ENCODE measurements around the gene SIVA1.

The SIVA1 gene

DNA sequence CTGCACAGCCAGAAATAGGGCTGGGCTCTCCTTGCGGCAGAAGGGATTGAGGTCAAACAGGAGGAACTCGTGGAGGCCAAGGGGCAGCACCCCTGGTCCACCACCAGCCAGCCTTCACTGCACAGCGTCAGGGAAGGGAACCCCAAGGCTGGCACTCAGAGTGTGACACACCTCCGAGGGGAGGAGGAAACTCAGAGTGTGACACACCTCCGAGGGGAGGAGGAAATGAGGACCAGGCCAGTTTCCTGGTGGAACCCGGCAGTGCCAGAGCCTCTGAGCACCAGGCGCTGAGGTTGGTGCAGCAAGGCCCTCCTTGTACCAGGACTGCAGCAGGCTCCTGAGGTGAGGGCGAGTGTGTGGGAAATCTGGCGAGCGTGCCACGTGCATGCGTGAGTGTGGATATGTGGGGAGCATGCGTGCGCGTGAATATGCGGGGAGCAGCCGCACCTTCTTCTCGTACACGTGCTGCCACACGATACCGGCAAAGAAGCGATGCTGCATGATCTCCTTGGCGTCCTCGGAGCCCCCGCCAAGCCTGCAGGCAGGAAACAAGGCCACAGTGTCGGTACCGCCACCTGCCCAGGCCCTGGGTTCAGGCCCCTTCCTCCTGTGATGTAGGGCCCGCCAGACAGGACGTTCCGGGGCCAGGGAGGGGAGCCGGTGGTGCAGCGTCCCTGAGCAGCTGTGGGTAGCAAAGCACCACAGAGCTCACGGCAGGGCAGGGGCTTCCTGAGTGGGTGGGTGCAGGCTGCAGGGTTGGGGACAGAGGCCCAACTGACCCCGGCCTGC lies 19.2 kb downstream of the SIVA1 start:
- DNase-seq (ENCODE audit: low spot score) = no peak

DNA sequence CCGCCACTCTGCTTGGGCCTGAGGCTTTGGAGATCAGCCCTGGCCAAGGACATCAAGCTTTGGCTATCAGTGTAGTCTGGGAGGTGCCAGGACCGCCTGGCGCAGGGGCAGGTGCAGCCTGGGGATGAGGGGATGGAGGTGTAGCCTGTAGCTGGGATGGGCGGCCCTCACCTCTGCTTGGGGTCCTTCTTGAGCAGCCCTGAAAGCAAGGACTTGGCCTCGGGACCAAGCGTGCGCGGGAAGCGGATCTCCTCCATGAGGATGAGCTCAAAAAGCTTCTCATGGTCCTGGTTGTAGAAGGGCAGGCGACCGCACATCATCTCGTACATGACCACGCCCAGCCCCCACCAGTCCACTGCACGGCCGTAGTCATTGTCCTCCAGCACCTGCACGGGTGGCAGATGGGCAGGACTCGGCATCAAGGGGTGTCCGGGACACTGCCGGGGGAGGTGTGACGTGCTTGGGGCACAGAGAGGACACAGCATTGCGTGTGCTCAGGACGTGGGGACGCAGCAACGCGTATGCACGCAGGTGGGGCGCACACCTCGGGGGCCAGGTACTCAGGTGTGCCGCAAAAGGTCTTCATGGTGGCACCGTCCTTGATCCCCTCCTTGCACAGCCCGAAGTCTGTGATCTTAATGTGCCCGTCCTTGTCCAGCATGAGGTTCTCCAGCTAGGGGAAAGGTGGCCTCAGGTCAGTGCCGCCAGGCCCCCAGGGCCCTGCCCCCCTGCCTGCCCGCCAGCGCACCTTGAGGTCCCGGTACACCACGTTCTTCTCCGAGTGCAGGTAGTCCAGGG lies 20.0 kb downstream of the SIVA1 start:
- no peak for DNase-seq (ENCODE audit: low spot score)

DNA sequence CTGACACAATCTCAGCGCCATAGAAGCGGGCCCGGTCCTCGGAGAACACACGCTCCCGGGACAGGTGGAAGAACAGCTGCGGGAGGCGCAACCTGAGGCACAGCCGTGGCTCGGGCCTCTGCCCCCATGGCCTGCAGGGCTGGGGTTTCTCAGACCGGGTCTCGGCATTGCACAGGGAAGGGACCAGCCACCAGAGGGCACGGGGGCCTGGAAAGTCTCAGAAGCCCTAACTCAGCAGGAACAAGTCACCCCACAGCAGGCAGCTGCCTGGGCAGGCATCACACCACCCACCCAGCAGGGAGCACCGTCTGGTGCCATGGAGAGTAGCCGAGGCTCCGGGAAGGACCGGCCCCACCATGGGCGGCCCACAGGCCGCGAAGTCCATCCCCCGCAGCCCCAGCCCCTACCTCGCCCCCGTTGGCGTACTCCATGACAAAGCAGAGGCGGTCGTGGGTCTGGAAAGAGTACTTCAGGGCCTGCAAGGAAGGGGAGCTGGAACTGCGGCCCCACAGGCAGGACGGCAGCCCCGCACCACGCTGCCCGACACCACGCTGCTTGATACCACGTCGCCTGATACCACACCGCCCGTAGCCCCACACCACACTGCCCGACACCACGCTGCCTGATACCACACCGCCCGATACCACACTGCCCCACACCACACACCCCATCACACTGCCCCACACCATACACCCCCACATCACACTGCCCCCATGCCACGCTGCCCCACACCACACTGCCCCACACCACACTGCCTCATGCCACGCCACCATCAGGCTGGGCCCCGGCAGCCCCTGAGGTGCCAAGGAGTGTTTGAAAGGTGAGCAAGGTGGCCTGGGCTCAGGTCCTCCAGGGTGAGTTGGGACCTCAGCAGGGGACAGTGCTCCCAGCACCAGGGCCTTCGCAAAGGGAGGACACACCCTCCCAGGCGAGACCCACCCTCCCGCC lies 20.8 kb downstream of the SIVA1 start:
- no peak for DNase-seq (ENCODE audit: low spot score)

DNA sequence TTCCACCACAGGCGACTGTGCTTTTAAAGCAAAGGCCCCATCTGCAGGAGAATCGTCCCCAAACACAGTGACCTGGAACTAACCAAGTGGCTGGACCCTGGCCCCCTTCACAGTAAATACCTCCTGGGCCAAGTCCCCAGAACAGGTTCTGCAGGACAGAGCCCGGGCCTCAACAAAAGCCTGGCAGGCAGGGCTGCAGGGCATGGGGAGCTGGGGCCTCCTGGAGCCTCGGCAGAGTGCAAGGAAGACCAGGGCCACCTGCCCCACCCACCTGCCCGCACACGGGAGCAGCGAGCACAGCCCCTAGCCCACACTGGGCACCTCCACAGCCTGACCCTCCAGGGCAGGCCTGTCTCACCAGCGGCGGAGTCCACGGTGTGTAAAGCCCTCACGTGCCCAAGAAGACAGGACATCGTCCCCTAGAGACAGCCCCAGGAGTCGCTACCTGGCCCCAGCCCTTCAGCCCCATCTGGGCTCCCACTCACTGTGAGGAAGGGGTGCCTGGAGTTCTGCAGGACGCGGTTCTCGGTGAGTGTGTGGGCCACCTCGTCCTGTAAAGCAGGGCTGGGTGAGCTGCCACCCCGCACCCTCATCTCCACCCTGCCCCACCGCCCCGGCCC lies 21.6 kb downstream of the SIVA1 start:
- no peak for DNase-seq (ENCODE audit: low spot score)

DNA sequence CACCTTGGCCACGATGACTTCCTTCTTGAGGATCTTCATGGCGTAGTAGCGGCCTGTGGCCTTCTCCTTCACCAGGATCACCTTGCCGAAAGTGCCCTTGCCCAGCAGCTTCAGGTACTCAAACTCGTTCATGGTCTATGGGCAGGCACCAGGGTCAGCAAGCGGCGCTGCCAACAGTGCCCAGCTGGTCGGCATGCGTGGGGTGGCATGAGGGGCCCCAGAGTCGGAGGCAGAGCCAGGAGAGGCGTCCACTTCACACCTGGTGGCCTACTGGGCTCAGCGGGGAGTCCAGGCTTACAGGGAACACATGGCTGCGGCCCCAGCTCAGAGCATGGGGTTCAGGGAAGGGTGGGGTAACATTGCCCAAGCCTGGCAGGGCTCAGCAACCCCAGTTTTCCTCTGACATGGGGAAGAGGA lies 22.1 kb downstream of the SIVA1 start:
- DNase-seq (ENCODE audit: low spot score) = no peak

DNA sequence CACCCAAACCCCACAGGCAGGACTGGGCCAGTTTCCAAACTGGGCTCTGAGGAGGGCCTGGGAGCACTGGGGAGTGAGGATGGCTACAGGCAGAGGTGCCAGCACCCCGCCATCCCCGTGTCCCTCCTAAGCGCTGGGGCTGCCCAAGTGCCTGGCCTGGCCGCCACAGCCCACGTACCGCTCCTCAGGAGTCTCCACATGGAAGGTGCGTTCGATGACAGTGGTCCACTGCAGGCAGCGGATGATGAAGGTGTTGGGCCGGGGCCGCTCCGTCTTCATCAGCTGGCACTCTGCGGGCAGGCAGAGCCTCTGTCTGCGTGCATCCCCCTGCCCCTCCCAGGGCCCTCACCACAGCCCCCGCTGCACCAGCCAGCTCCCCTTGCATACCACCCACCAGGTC lies 23.5 kb downstream of the SIVA1 start:
- DNase-seq (ENCODE audit: low spot score) = no peak

DNA sequence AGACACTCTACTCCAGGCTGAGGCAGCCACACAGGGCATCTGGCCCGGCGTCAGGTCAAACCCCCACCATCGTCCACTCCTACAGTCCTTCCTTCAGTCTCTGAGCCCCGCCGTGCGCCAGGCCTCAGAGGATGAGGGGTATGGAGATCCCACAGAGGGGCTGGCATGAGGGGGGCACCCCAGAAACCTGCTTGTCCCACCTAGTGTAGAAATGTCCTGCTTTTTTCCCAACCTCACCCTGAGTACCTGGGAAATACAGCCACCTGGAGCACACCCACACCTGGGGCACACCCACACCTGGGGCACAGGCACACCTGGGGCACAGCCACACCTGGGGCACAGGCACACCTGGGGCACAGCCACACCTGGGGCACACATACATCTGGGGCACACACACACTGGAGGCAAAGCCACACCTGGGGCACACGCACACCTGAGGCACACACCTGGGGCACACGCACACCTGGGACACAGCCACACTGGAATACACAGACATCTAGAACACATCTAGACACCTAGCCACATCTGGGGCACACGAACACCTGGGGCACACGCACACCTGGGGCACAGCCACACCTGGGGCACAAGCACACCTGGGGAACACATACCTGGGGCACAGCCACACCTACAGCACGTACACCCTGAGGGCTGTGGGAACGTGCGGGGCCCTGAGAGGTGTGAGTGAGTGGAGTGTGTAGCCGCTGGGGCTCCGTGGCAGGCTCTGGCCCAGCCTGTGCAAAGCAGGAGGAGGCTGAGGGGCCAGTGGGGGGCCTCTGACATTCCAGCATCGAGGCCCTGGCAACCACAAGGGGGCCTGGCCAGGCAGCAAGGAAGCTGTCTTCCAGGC lies 24.2 kb downstream of the SIVA1 start:
- no peak for DNase-seq (ENCODE audit: low spot score)

DNA sequence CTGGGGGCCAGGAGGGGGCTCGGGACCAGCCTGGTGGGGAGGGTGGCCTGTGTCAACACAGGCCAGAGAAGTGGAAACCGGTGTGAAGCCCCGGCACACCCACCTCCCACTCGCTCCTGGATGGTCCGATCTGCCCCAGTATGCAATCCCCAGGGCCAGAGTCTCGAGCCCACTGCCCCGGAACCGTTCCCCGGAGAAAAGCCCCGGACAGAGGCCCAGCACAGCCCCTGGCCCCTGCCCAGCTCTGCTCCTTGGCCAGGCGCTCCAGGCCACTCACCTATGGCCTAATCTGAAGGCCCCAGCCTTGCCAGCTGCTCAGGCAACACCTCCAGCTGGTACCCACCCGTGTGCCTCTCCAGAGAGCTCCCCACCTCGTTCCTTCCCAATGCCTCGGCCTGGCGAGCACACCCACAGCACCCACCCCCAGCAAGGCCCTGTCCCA lies 24.9 kb downstream of the SIVA1 start:
- DNase-seq (ENCODE audit: low spot score) = no peak

DNA sequence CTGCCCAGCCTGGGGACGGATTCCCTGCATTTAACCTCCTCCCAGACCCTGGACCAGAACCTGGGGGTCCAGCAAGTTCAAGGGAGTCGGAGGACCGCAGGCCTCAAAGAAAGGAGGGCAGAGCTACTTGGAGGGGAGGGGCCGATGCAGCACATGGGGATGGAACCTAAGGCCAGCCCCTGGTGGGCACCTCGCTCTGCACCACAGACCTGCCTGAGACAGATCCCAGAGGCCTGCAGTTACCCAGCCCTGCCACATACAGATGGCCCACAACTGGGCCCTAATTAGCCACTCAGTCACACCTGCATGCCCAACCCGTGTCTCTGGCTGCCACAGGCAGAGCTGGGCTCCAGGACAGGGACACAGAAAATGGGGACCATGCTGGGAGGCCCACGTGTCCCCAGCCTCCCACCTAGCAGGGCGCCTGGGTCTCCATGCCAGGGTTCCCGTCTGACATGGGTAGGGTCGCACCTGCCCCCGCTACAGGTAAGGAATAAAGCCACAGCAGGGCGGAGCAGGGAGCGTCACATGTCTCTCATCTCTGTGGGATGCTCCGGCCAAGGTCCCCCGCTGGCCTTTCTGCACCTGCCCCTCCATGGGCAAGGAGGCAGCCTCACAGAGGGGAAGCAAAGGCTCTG lies 25.9 kb downstream of the SIVA1 start:
- DNase-seq (ENCODE audit: low spot score) = no peak

DNA sequence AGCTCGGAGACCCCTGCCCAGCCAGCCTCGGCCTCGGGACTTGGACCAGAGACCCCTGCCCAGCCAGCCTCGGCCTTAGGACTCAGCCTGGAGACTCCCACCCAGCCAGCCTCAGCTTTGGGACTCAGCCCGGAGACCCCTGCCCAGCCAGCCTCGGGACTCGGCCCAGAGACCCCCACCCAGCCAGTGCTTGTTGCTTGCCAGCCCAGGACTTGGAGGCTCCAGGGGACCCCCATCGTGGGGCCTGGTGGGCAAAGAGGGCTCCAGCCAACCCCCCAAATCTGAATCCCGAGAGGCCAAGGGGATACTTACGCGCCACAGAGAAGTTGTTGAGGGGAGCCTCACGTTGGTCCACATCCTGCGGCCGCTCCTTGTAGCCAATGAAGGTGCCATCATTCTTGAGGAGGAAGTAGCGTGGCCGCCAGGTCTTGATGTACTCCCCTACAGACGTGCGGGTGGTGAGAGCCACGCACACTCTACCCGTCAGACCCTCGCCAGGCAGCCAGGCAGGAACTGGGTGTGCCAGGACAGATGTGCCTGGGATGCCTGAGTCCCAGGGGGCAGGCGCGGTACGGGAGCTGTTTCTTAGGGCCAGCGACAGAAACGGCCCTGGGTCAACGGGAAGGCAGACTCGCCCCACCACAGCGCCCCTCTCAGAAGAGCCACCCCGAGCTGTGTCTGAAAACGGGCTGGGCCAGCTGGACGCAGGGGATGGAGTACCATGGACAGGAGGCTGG lies 27.0 kb downstream of the SIVA1 start:
- DNase-seq (ENCODE audit: low spot score) = no peak

DNA sequence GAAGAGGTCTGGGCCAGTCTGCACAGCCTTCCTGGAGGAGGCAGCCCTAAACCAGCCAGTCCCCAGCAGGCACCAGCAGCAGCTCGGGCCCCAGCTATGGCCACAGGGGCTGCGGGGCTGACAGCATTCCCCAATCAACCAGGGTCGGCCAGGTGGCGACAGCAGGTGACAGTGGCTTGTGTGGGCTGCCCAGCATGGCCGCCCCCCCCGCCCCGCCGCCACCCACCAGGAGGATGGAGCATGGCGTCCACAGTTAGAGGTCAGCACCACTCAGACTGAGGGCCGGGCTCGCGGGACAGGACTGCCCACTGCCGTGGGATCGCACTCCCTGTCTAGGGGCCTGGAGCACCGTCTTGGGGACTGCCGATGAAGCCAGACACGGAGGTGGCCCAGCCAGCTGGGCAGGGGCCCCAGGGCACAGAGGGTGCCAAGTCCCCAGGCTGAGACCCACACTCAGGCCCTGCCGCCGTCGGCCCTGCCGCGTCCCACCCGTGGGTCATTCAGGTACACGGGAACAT lies 27.6 kb downstream of the SIVA1 start:
- no peak for DNase-seq (ENCODE audit: low spot score)

DNA sequence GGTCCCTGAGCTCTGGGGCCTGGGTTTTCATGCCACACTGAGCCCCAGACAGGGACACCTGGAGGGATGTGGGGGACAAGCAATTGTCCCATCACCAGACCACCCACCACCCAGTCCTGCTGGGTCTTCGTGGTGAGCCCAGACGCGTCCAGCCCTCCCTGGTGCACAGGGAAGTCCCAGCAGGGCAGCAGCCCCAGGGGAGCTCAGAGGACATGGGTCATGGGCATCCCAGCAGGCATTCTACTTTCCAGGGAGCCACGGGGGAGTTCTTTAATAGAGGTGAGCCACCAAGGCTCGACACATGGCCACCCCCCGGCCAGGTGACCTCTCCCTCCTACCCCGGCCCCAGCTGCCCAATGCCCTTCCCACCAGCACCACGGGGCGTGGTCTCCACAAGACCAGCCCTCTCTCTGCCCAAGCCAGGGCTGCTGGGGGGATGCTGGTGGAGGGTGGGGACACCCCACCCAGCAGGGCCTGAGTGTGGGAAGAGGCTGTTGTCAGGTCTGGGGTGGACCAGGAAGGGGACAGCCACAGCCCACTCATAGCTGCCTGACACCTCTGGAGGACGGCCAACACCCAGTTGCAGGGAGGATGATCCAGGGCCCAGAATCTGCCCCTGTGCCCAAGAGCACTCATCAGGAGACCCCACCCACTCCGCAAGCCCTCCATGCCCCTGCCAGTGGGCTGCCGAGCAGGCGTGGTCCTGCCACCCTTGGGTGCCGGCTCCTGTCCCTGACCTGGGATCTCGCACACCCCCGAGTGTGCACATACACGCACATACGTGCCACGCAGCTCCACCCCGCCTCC lies 28.5 kb downstream of the SIVA1 start:
- DNase-seq (ENCODE audit: low spot score) = no peak

DNA sequence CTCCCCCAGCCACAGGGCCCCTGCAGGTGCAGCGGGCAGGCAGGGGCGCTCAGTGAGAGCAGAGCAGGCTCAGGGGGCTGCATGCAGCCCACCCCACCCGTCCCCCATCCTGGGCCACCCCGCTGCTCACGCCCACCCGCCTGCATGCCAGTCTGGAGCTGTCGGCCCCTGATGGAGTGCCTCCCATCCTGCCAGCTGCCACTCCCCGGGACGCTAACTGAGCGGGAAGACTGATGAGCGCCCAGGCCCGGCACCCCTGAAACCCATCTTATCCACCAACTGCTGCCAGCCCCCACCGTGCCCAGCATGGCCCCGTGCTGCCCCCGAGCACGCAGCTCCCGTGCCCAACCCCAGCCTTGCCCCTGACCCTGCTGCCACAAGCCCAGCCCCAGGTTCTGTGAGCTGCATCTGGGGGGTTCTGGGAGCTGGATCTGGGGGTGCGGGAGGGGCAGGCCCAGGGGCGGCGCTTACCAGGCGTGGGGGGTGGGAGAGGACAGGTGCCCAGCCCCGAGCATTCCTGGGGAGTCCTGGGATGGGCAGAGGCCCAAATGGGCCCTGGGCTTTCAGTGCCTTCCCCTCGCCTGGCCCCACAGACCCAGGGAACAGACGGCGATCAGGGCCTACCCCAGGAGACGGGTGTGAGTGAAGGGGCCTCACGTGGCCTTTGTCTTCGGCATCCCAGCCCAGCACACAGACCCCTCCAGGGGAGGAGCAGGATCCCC lies 29.3 kb downstream of the SIVA1 start:
- DNase-seq (ENCODE audit: low spot score) = no peak

DNA sequence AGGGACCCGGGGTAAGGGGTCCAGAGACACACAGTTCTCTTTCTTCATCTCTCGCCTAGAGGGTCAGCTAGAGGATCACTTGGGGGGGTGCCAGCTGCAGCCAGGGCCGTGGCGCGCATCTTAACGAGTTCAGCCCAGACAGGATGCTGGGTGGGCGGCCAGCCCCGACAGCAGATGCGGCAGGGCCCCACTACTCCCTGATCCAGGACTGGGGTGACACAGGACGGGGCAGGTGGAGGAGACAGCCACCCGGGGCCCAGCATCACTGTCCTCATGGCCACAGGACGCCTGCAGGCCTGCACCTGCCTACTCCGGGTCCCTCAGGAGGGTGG lies 29.8 kb downstream of the SIVA1 start:
- no peak for DNase-seq (ENCODE audit: low spot score)

DNA sequence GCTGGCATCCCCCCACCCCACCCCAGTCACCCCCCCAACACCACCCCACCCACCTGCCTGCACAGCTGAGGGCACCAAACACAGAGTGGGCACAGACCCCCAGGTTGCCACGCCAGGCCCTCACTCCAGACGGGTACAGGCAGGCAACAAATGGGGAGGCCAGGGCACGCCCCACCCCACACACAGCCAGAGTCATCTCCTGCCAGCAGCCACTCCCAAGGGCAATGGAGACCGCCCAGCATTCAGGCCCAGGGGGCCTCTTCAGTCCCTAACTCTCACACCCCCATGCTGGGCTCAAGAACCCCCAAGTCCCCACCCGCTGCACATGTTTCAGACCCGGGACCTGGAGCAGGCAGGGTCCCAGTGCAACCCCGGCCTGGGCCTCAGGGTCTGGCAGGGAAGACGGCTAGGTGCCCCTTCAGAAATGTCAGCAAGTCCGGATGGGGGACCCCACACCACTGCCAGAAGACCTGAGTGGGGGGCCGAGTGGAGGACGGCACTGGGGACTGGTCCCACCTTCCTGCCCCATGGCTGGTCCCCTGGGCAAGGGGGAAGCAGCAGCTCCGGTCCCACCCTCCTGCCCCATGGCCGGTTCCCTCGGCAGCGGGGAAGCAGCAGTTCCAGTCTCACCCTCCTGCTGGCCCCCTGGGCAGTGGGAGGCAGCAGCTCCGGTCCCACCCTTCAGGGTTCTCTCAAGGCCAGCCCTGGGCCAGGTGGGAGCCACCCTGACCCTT lies 30.7 kb downstream of the SIVA1 start:
- no peak for DNase-seq (ENCODE audit: low spot score)

DNA sequence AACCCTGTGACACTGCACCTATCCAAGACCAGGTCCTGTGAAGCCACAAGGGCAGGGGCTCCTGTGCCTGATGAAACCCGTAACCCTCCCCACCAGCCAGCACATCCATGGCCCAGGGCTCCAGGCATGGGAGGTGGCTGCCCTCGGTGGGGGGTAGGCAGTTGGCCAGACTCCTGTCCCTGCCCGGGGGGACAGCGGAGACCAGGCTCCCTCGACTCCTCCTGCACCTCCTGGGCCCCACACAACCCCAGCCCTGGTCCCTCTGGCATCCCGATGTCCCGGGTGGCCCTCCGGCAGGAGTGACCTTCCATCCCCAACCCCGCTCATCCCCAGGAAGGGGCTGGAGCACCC lies 31.2 kb downstream of the SIVA1 start:
- DNase-seq (ENCODE audit: low spot score) = no peak
